ENCODE results near the gene LHX3.
"Not testable (repeated sequence)": the region's sequence is repeated elsewhere in the genome, so short reads cannot be mapped to it uniquely, and the experiment has no call there.

The LHX3 gene

GRCh38 chr9:136242248-136242647 is 37.3 kb upstream of the LHX3 start:
- DNase-seq (ENCODE audit: low read depth, low spot score), result no peak

- no peak for DNase-seq (ENCODE audit: low read depth, low spot score)
Observed at GRCh38 chr9:136241542-136241941, 36.6 kb upstream of the LHX3 start.

GRCh38 chr9:136240941-136241340 is 36.0 kb upstream of the LHX3 start:
- DNase-seq (ENCODE audit: low read depth, low spot score), result no peak

GRCh38 chr9:136239983-136240330 is 35.0 kb upstream of the LHX3 start:
- DNase-seq (ENCODE audit: low read depth, low spot score), result no peak

GRCh38 chr9:136239135-136239982 is 34.4 kb upstream of the LHX3 start:
- DNase-seq (ENCODE audit: low read depth, low spot score), result peak; percentile 19

GRCh38 chr9:136238342-136238732 is 33.4 kb upstream of the LHX3 start:
- DNase-seq (ENCODE audit: low read depth, low spot score), result peak; percentile 20

DNA sequence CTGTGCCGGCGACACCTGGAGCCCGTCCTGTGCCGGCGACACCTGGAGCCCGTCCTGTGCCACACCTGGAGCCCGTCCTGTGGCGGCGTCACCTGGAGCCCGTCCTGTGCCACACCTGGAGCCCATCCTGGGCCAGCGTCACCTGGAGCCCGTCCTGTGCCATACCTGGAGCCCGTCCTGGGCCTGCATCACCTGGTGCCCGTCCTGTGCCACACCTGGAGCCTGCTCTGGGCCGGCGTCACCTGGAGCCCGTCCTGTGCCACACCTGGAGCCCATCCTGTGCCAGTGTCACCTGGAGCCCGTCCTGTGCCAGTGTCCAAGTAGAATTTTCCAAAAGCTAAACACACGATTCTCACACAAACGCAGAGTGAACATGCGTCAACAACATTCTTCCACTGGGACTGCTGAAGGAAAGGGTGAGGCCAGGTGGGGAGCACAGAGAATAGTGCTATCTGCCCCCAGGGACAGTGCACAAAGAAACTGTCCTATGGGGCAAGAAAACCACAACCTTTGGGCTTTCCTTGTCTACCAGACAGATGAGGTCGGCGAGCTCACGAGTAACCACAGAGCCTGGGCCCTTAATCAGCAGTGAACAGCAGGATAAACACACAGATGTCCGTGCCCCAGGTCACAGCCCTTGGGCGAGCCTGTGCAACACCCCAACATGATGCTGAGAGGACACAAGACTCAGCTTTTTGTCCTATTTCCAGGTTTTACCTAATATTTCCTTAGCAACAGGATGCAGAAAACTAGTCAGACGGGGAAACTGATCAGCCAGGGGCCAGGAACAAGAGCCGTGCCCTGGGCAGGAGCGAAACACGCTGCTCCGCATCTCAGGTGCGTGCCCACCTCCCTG is 32.8 kb upstream of the LHX3 start:
- no peak for DNase-seq (ENCODE audit: low read depth, low spot score)

DNA sequence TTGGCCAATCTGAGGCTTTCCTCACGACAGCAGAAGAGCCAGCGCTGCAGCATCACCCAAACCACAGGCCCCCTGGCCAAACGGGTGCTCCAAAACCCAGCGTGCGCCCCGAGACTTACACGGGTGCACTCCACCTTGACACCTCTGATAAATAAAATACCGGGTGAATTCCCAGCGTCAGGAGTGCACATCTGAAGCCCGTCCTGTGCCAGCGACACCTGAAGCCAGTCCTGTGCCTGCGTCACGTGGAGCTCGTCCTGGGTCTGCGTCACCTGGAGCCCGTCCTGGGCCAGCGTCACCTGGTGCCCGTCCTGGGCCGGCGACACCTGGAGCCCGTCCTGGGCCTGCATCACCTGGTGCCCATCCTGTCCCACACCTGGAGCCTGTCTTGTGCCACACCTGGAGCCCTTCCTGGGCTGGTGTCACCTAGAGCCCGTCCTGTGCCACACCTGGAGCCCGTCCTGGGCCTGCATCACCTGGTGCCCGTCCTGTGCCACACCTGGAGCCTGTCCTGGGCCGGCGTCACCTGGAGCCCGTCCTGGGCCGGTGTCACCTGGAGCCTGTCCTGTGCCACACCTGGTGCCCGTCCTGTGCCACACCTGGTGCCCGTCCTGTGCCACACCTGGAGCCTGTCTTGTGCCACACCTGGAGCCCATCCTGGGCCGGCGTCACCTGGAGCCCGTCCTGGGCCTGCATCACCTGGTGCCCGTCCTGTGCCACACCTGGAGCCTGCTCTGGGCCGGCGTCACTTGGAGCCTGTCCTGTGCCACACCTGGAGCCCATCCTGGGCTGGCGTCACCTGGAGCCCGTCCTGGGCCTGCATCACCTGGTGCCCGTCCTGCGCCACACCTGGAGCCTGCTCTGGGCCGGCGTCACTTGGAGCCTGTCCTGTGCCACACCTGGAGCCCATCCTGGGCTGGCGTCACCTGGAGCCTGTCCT is 31.8 kb upstream of the LHX3 start:
- not testable (repeated sequence) for DNase-seq (ENCODE audit: low read depth, low spot score)

DNA sequence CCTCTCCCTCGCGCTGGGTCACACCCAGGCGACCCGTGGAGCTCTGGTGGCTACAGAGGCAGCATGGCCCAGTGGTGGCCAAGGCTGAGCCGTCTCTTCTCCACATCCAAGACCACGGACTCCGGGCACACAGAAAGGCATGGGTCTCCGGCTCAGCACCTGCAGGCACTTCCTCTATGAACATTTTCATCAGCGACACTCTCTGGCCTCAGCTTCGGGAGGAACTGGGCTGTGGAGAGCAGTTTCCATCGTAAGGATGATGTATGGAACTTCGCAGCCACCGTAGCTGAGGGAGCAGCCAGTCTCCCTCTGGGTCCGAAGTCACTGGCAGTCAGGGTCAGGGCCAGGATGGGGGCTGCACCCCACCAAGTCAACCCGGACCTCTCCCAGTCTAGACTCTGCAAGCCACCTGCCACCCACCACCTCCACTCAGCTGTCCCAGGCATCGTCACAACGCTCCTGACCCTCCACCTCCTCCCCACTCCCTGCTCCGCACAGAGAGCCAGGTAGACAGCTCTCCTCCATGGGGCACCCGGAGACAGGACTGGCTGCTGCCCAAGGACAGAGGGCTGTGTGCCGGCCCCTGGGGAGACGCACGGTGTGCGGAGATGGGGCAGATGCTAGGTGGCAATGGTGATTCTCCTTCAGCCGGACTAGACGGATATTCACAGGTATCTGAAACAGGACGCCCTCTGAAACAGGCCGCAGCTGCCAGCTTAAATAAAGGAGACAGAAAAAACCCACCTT is 31.0 kb upstream of the LHX3 start:
- DNase-seq (ENCODE audit: low read depth, low spot score), result no peak

DNA sequence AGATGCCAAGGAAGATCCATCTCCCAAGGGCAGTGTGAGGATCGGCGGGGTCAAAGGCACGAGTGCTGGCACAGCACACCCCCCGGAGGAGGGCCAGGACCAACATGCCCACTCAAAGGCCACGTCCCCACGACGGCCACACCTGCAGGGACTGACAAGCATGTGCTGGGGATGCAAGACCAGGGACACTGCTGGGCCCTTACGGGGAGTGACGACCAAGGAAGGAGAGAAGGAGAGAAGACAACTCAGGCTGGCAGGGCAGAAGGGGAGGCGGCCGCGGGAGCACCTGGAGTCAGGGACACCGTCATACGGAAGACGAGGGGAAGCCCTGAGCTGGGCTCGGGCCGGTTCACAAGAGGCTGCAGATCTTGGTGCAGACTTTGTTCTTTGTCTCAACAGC is 30.2 kb upstream of the LHX3 start:
- no peak for DNase-seq (ENCODE audit: low read depth, low spot score)

- DNase-seq (ENCODE audit: low read depth, low spot score), result no peak
Observed at GRCh38 chr9:136234597-136234996, 29.7 kb upstream of the LHX3 start.

- DNase-seq (ENCODE audit: low read depth, low spot score), result no peak
Observed at GRCh38 chr9:136233868-136234267, 28.9 kb upstream of the LHX3 start.

DNA sequence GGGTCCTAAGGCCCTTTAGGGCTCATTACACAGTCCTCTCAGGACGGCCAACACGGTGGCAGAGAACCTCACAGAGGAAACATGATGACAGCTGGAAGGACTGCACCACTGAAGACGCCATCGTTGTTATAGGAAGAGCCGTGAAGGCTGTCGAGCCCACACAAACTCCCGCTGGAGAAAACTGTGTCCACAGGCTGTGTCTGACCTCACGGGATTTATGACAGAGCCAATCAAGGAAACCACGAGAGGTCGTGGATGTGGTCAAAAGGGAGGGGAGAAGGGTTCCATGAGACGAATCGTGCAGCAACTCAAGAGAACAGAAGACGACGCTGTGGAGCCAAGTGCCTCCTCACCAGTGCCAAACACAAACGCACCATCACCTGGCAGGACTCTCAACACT is 28.5 kb upstream of the LHX3 start:
- no peak for DNase-seq (ENCODE audit: low read depth, low spot score)

DNA sequence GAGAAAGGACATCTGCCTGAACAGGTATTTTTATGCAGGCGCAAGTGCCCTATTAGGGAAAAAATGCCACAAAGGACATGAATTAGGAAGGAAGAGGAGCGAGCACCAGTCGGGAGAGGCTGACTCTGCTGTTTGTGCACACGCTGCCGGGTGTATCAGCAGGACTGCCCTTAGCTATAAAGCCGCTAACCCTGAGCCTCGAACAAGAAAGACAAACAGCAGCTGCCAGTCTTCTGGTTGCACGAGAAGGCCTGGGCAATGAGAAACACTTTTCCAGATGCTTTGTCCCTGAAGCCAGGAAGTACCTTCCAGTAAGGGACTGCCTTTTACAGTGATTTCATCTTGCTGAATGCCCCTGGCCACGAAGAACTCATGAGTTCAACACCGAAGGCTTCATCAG is 28.0 kb upstream of the LHX3 start:
- no peak for DNase-seq (ENCODE audit: low read depth, low spot score)

- no peak for DNase-seq (ENCODE audit: low read depth, low spot score)
Observed at GRCh38 chr9:136231478-136232297, 26.8 kb upstream of the LHX3 start.

- no peak for DNase-seq (ENCODE audit: low read depth, low spot score)
Observed at GRCh38 chr9:136230773-136231172, 25.8 kb upstream of the LHX3 start.

GRCh38 chr9:136230365-136230764 is 25.4 kb upstream of the LHX3 start:
- DNase-seq (ENCODE audit: low read depth, low spot score), result no peak

GRCh38 chr9:136229096-136230065 is 24.5 kb upstream of the LHX3 start:
- peak; percentile 64 for DNase-seq (ENCODE audit: low read depth, low spot score)
